ENCODE measurements around the gene ZNF646.

- TF ChIP-seq CTCF (IDR thresholded peaks at IDR 0.05; ENCODE audit: borderline replicate concordance, extremely low read depth, low read length, poor library complexity, severe bottlenecking) (no peak), EZH2 (IDR thresholded peaks at IDR 0.05; ENCODE audit: borderline replicate concordance, low read depth, low read length, severe bottlenecking) (no peak)
Observed at GRCh38 chr16:31031276-31031675, 42.9 kb upstream of the ZNF646 start.
